ENCODE measurements around the gene PES1. TPM values are rescaled to one million over a fixed set of nuclear protein-coding genes. Genes with fewer than 3 reads are reported as not detected.

PES1 gene
- polyA plus RNA-seq, 3 donors = 32.2 to 36.6 (median 35.6) TPM

DNA sequence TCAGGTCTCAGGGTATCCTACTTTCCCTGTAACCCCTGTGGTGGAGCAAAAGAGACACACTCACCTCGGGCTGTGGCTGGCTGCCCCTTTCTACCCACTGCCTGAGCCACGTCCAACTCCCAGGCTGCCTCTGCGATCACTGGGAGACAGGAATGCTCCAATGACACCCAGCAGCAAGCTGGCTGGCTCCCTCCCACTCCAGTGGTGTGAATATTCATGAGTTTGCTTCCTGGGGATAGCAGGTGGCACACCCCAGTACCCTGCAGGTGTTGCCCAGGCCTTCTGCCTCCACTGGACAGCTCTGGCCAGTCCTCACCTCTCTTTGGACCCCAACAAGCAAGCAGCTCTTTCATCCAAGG, 27.0 kb downstream of the PES1 start:
- no peaks in the 10 kb centered on the region for H3K9me3 ChIP-seq (replicated peaks in 1 of 2; ENCODE audit: control insufficient read depth in 1 of 2, insufficient read depth in 1 of 2, low read length in 2 of 2)
- H3K9me3 Mint-ChIP-seq = peaks cover 0 to 3% (median 0%) of the 10 kb centered on the region in 7 donors
- H3K27me3 Mint-ChIP-seq (ENCODE audit: low read depth in 3 of 3) = peaks cover 1 to 12% (median 8%) of the 10 kb centered on the region in 3 donors
- WGBS (ENCODE audit: insufficient coverage) = 71% methylated on average over 3 of the region's 3 CpGs
- no peaks in the 10 kb centered on the region for H3K4me1 ChIP-seq (ENCODE audit: control insufficient read depth in 1 of 2, insufficient read depth in 2 of 2, low read length in 2 of 2)
- intact Hi-C loops (cut with micrococcal nuclease) = loop anchor here in 1 of 2 donors (10.0 kb wide), 1 partner anchor 190 kb away; no protein-coding TSS in a partner anchor
- DNase-seq = no peak
- no peak overlapping the region for H3K9ac ChIP-seq (ENCODE audit: insufficient read depth, low read length, poor library complexity, severe bottlenecking)
- H3K36me3 Mint-ChIP-seq = no peaks in the 10 kb centered on the region
- no peaks in the 10 kb centered on the region for H3K27me3 ChIP-seq (ENCODE audit: control insufficient read depth in 2 of 2, insufficient read depth in 2 of 2, low read length in 2 of 2)
- no peak overlapping the region for H3K27ac ChIP-seq (ENCODE audit: low read depth in 1 of 2, low read length in 2 of 2)
- no peak overlapping the region for H3K4me3 ChIP-seq (replicated peaks in 1 of 3; ENCODE audit: low read depth in 2 of 3, low read length in 3 of 3)
- no peak overlapping the region for H2AFZ ChIP-seq (ENCODE audit: insufficient read depth, low read depth, low read length, poor library complexity, severe bottlenecking)
- no peak overlapping the region for H3K4me2 ChIP-seq (replicated peaks; ENCODE audit: extremely low read depth, low read length, poor library complexity, severe bottlenecking)
- no peaks in the 10 kb centered on the region for H3K36me3 ChIP-seq (replicated peaks in 1 of 2; ENCODE audit: control insufficient read depth in 1 of 2, insufficient read depth in 2 of 2, low read length in 2 of 2)
- H4K20me1 ChIP-seq (ENCODE audit: insufficient read depth, low read length) = no peaks in the 10 kb centered on the region
- no peak overlapping the region for H3K4me3 Mint-ChIP-seq
- H3K27ac Mint-ChIP-seq = no peak overlapping the region
- TF ChIP-seq CTCF (IDR thresholded peaks at IDR 0.05) = no peak
- H3K4me1 Mint-ChIP-seq = no peaks in the 10 kb centered on the region
- no peaks in the 10 kb centered on the region for H3K79me2 ChIP-seq (ENCODE audit: insufficient read depth, low read length)

GRCh38 chr22:30564045-30564760, 27.5 kb downstream of the PES1 start:
- intact Hi-C loops (cut with micrococcal nuclease) = loop anchor here in 1 of 2 donors (10.0 kb wide), 1 partner anchor 191 kb away; no protein-coding TSS in a partner anchor
- Histone ChIP-seq H2AFZ (ENCODE audit: insufficient read depth, low read depth, low read length, poor library complexity, severe bottlenecking) (no peak overlapping the region), H3K4me3 (replicated peaks in 1 of 3; ENCODE audit: low read depth in 2 of 3, low read length in 3 of 3) (no peak overlapping the region), H3K79me2 (ENCODE audit: insufficient read depth, low read length) (no peaks in the 10 kb centered on the region), H3K27ac (ENCODE audit: low read depth in 1 of 2, low read length in 2 of 2) (no peak overlapping the region), H3K36me3 (replicated peaks in 1 of 2; ENCODE audit: control insufficient read depth in 1 of 2, insufficient read depth in 2 of 2, low read length in 2 of 2) (no peaks in the 10 kb centered on the region), H3K4me2 (replicated peaks; ENCODE audit: extremely low read depth, low read length, poor library complexity, severe bottlenecking) (no peak overlapping the region), H3K9me3 (replicated peaks in 1 of 2; ENCODE audit: control insufficient read depth in 1 of 2, insufficient read depth in 1 of 2, low read length in 2 of 2) (no peaks in the 10 kb centered on the region), H3K4me1 (ENCODE audit: control insufficient read depth in 1 of 2, insufficient read depth in 2 of 2, low read length in 2 of 2) (no peaks in the 10 kb centered on the region), H3K27me3 (ENCODE audit: control insufficient read depth in 2 of 2, insufficient read depth in 2 of 2, low read length in 2 of 2) (no peaks in the 10 kb centered on the region), H4K20me1 (ENCODE audit: insufficient read depth, low read length) (no peaks in the 10 kb centered on the region), H3K9ac (ENCODE audit: insufficient read depth, low read length, poor library complexity, severe bottlenecking) (no peak overlapping the region)
- no peak for TF ChIP-seq CTCF (IDR thresholded peaks at IDR 0.05)
- no peak overlapping the region for H3K4me3 Mint-ChIP-seq
- 95% methylated on average over 7 of the region's 8 CpGs for WGBS (ENCODE audit: insufficient coverage)
- peaks cover 1 to 9% (median 7%) of the 10 kb centered on the region in 3 donors for H3K27me3 Mint-ChIP-seq (ENCODE audit: low read depth in 3 of 3)
- no peak overlapping the region for H3K27ac Mint-ChIP-seq
- H3K9me3 Mint-ChIP-seq = peaks cover 0 to 3% (median 0%) of the 10 kb centered on the region in 7 donors
- no peaks in the 10 kb centered on the region for H3K4me1 Mint-ChIP-seq
- no peak for DNase-seq
- H3K36me3 Mint-ChIP-seq = no peaks in the 10 kb centered on the region
